Measurements from ENCODE around the gene SIX5.

SIX5 gene

DNA sequence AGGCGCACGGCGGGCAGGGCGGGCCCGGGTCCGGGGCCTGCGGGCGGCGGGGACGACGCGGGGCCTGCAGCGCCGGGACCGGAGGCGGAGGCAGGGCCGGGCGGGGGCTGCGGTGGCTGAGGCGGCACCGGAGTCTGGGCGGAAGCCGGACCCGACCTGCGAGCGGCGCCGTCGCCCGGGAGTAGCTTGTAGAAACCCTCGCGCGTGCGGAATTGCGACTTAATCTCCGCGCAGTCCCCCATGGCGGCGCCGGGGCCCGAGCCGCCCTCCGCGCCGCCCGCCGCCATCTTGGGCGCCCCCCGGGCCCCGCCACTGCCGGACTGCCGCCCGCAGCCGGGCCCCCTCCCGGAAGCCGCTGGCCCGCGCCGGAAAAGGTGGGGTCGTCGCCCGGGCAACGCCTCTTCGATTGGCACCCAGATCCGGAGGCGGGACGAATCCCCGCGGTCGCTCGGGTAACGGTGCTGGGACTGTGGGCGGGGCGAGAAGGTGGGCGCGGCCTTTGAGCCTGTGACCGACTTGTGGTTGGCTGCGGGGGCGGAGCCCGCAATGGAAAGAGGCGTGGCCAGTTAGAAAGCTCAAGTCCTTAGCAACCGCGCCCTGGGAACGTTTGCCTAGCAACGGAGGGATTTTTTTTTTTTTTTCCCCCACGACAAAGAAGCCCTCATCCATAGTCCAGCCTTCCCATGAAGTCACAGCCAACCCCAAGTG, 23.6 kb upstream of the SIX5 start, which contains the start of gene DMWD:
TSS of gene DMWD (minus strand) at position 376 of the 708 bp plus-strand sequence. CDS start at position 287, 89 bp downstream.
- peak; percentile 99 for DNase-seq

DNA sequence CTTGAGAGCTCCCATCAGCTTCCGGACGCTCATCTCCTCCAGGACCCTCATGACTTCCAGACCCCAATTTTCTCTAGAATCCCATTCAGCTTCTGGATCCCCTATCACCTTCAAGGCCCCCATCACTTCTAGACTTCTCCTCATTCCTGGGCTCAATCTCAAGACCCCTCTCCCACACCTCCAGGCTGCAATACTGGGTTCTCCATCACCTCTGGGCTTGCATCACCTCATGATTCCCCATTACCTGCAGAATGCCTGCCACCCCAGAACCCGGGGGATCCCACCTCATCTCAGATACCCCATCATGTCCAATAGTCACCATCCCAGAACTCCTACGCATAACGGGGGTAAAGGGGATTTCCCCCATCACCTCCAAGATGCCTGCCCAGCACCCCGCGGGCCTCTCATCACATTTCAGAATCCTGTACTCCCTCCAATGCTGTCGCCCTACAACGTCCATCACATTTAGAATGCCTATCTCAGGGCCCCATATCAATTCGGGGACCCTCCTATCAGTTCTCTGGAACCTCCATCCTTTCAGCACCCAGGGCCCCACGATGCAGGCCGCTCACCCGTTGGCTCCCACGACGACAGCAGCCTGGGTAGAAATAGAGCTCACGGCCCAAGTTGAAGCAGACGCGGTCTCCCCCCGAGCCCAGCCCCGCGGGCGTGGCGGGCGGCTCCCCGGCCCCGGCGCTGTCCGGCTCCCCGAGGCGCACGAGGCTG, 22.9 kb upstream of the SIX5 start:
- peak; percentile 30 for DNase-seq

DNA sequence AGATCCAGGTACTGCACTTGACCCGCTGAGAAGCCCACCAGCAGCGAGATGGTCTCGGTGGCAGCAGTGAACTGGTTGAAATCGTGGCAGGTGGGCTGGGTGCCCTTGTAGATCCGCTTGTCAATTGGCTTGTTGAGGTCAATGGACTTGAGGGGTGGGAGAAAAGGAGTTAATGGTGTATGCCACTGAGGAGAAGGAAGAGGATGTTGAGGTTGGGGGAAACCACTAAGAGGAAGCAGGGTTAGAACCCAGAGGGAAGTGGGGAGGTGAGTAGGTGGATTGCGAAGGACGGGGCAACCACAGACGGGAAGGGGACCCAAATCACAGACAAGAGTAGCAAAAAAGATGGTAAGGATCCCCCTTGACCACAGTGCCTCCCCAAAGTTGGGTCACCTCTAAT, 21.9 kb upstream of the SIX5 start:
- DNase-seq = peak; percentile 63

DNA sequence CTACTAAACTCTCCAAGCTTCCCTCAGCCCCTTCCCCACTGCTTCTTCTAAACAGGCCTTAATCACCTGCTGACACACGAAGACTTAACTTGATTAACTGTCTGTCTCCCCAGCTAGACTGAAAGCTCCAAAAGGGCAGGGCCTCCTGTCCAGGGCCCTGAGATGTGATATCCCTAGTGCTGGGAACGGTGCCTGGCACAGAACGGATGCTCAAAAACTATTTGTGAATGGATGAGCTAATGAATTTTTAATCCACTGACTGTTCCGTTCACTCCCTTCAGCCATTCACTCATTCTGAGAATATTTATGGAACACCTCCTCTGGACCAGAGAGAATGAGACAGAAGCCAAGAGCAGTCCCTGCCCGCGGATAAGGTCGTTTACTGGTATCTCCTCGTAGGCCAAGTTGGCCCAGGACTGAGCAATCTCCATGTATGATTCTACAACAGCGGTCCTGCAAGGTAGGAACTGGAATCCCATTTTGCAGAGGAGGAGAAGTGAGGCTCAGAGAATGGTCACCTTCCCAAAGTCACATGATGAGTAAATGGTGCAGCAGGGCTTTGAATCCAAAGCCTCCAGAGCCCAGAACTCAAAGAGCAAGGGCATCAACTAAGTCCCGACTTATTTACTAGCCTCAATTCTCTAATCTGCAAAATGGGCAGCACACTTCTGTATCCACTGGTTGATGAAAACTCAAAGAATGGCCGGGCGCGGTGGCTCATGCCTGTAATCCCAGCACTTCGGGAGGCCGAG, 20.2 kb upstream of the SIX5 start:
- DNase-seq = no peak

DNA sequence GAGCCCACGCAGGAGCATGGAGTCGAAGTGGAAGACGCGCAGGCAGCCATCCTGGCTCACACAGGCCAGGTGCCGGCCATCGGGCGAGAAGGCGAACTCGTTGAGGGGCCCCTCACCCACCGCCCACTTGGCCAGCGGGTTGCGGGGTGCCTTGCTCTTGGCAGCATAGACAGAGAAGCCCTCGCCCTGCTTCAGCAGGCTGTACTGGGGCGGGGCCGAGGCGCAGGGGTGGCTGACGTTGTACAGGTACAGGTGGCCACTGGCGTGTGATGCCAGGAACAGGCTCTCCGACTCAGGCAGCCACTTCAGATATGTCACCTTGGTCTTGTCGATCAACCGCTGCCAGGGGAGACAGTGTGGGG, 17.5 kb upstream of the SIX5 start:
- no peak for DNase-seq

DNA sequence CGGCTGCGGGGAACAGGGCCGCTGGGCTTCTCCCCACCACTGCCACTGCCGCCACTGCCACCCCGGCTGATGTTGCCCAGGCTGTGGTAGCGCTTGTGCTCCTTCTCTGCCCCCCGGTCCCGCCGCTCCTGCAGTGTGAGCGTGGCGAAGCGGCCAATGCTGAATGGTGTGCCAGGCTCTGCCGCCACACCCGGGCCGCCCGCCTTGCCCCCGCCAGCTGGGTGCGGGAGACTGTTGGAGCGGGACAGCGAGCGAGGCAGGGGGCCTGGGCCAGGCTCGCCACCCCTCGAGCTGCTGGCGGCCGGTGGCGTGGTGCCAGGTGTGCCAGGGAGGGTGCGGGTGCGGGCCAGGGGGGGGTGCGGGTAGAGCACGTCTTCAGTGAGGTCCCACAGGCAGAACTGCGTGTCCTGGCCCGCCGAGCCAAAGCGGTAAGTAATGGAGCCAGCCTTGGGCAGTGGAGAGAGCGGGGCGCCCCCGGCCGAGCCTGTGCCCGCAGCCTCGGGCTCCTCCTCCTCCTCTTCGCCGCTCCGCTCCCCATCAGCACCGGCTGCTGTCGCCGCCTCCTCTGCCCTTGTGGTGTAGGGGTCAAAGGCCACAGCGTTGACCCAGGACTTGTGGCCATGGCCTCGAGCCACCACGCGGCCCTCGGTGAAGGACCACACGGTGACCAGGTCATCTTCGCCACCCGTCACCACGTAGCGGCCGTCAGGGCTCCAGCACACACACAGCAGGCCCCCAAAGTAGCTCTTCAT, 16.9 kb upstream of the SIX5 start:
- DNase-seq = no peak

DNA sequence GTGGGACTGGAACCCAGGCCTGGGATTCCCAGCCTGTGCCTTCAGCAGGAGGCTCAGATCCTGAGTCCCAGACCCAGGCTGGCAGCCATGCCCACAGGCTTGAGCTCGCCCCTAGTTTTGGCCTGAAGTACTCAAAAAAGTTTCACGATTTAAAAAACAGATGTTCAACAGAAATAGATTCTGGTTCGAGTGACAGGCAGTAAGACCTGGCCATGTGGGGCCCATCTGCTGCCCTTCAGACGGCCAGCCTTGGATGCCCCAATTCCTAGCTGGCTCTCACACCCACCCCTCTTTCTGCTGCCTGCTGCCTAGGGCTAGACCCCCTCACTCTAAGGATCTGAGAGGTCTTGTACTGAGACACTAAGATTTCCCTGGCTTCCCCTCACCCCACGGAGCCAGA, 16.0 kb upstream of the SIX5 start:
- DNase-seq = no peak

DNA sequence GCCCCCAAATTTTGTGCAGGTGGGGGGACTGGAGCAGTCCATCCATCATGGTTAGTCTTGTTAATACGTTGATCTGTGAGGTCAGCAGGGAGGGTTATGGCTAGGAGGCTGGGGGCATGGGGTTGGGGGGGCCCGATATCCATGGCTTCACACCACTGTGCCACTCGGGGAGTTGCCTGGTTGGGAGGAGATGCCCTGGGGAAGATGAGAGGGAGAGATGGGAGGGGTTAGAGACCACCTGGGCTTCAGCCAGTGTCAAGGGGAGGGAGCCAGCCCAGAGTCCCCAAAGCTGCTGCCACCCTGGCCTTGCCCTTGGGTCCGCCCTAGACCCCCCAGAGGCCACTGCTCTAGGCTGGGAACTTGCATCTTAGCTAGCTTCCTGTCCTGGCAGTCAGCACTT, 15.0 kb upstream of the SIX5 start:
- DNase-seq = no peak

DNA sequence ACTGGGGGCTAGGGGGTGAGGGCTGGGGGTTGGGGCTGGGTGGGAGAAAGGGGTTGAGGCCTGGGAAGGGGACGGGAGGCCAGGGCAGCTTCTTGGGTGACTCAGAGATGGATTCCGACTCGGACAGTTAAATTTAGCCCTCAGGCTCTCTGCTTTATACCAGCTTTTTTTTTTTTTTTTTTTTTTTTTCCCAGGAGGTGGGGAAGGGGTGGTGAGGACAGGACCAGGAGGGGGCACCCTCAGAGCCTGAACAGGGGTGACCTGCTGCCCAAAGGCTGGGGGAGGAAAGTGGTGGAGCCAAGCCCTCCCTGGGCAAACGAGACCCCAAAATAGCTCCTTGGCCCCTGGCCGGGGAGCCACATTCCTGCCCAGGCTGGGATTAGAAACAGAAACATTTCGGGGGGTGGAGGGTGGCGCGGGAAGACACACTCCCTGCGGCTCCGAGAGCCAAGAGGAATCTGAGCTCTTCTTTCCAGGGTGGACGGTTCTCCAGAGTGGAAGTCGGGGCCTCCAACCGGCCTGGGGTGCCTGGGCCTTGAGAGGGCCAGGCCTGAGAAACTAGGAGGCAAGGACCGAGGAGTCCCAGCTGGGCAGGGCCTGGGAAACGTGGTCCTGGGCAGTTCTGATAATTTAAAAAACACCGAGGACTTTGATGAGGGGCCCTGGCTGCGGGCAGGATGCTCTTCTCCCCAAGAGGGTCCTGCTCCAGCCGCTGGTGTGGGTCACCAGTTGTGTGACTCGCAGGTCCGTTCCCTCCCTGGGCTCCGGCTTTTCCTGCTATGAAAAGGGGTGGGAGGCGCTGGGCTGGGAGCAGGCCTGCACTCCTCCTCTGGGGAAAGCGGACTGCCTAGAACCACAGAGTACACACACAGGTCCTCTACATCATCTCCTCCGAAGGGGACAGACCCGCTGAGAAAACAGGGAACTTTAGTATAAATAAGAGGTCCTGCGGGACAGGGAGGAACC, 14.1 kb upstream of the SIX5 start:
- DNase-seq = no peak

DNA sequence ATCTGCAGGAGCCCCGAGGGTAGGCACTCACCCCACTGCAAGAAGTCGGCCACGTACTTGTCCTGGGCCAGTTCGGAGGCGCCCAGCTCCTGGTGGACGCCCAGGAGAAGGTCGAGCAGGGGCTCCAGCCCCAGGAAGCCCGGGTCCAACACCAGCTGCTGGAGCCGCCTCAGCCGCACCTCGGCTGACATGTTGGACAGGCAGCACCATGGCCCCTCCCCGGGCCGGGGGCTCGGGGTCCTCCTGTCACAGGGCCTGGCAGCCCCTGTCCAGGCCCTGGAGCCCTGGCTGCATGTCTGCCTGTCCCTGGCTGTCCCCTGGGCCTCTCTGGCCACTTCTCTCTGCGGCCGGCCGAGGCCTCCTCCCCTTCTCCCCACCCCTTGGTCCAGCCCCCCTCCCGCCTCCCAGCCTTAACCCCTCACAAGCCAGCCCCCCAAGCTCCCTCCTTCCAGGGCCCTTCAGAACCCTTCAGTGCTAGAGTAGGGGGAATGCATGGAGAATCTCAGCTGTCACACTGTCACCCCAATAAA, 13.2 kb upstream of the SIX5 start, which contains the start of gene DMPK:
TSS of gene DMPK (minus strand) at position 329 of the 530 bp plus-strand sequence. CDS start at position 191, 138 bp downstream.
- no peak for DNase-seq

DNA sequence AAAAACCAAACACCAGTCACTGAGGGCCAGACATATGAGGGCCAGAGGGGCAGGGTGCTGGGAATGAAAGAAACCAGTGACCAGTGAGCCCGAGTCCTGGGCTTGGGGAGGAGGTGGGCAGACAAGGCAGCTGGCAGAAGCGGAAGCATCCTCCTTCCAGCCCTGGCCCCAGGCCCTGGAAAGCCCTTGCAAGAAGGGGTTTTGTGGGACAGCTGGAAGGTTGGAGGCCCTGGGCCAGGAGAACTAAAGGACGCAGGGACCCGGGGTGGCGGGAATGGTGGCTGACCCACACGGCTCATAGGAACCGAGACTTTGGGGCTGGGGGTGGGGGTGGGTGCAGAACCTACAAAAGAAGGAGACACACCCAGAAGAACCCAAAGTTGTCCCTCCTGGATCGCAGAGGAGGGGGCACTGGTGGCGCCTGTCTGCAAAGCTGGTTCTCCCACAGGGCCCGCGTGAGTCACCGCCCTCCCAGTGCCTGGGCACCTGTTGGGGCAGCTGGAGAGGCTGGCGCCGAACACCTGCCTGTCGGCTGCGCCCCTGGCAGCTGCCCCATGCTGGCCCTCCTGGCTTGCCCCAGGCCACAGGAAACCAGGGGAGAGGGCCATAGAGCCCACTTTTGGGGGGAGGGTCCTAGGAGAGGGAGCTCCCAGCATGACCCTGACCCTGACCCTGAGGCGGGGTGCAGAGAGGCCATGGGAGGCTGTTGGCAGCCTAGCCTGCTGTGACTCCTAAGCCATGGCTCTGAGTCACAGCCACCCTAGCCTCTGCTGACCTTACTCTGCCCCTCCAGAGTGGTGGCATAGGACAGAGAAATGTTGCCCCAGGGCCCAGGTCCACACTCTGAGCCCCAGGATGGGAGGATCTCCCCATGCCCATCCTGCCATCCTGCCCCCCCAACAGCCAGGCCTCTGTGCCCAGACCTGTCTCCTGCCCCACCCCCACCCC, 12.4 kb upstream of the SIX5 start:
- no peak for DNase-seq

DNA sequence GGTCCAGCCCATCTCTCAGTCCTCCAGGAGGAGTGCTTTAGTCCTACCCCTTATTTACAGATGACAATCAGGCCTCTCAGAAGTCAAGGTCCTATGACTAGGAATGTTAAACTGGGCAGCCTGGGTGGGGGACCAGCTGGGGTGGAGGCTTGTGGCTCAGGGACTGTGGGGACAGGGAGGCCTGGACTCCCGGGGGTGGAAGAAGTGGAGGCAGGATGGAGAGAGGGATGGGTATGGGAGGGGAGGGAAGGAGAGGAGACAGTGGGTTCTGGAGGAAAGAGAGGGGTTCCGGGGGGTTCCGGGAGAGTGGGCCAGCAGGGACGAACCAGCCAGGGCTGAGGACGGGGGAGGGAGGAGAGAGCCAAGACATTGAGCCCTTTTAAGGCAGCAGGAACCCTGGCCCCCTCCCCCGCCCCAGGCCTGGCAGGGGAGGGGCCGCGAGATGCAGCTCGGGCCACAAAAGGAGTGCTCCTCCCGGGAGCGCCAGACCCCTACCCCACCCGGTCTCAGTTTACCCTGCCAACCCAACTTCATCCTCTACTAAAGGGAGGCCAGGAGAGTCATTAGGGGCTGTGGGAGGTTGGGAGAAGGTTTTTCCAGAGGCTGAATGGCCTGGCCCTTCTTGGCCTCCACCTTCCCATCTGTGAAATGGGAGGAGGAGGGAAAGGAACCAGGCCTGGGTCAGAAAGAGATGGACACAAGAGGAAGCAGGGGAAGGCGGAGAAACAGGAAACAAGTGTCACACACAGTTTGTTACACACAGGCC, 11.6 kb upstream of the SIX5 start:
- DNase-seq = no peak

DNA sequence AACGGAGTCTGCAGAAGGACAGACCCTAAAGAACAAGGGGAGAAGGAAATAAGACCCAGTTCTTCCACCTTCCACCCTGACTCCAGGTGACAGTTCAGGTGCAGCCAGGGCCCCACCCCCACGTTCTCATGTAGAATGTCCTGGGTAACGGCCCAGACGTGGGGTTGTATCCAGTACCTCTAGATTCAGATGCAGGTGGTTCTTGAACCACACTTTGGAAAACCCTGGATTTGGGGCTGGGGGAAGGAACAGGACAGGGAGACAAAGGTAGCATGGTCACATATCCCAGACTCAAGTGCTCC, 11.0 kb upstream of the SIX5 start:
- DNase-seq = no peak

DNA sequence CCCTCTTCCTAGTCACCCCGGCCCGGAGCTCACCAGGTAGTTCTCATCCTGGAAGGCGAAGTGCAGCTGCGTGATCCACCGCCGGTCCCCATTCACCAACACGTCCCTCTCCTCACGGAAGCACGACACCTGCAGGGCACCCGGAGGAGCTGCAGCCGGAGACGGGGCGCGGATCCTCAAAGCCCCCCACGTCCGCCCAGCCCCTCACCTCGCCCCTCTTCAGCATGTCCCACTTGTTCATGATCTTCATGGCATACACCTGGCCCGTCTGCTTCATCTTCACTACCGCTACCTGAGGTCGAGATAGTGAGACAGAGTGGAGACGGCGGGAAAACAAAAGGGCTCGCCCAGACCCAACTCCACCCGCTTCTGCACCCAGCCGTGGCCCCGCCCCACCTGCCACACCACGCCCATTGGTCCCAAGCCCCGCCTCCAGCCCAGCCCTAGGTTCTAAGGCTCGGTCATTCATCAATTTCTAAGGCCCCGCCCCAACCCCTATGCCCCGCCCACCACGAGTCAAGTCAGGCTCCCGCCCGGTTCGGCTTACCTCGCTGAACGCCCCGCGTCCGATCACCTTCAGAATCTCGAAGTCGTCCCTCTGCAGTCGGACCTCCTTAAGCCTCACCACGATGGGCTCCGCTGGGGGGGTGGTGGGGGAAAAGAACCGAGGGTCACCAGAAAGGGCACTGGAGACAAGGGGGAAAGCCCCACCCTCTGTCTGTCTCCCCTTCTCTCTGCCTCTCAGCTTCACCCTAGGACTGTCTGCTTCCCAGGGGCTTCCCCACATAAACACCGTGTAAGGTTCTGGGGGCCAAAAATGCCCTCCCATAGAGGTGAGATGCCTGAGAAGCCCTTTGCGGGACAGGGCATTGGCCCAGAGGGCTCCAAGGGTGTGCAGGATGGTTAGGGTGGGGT, 10.4 kb upstream of the SIX5 start:
- DNase-seq = peak; percentile 90

DNA sequence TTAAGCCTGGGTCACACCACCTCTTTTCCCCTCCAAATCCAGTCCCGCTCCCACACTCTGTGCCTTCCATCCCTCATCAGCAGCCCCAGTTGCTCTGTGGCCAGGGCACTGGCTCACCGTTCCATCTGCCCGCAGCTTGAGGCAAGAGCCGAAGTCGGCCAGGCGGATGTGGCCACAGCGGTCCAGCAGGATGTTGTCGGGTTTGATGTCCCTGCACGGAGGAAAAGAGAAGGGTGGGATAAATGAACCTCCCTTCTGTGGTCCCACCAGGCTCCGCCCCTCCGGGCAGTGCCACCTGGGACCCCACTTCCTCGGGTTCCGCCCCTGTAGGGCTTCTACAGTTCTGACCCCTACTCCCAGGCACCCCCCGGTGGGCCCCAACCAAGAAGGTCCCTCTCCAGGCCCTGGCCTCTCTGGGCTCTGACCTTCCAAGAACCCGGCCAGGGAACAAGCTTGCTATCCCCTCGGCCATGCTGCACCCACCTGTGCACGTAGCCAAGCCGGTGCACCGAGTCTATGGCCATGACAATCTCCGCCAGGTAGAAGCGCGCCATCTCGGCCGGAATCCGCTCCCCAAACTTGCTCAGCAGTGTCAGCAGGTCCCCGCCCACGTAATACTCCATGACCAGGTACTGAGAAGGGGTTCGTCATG, 9.1 kb upstream of the SIX5 start:
- DNase-seq = no peak

DNA sequence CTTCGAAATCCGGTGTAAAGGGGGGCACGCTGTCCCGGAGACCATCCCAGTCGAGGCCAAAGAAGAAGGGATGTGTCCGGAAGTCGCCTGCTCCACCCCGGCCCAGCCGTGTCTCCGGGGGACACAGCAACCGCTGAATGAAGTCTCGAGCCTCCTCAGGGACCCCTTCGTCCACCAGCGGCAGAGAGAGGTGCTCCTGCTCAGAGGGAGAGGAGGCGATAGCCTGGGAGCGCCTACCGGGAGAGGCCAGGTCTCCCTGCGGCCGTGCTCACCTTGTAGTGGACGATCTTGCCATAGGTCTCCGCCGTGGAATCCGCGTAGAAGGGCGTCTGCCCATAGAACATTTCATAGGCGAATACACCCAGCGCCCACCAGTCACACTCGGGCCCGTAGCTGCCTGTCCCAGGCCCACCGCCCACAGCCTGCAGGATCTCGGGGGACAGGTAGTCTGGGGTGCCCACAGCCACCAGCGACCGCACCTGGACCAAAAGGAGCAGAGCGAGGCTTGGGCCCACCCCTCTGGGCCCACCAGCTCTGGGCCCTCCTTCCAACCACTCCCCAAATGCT, 8.4 kb upstream of the SIX5 start:
- DNase-seq = no peak

DNA sequence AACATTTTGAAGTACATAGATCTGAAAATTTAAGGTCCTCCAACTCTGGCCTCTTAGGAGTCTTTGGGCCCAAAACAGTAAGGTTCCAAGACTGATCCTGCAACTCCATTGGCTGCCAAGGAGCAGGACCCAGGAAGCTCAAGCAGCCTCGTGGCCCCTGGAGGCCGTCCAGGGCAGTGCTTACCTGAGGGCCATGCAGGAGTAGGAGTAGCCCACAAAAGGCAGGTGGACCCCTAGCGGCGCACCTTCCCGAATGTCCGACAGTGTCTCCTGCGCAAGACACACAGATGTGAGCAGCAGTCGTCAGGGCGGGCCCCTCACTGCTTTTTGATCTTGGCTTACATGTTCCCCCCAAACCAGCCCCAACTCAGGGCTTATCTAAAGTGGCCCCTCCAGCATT, 5.7 kb upstream of the SIX5 start:
- no peak for DNase-seq

DNA sequence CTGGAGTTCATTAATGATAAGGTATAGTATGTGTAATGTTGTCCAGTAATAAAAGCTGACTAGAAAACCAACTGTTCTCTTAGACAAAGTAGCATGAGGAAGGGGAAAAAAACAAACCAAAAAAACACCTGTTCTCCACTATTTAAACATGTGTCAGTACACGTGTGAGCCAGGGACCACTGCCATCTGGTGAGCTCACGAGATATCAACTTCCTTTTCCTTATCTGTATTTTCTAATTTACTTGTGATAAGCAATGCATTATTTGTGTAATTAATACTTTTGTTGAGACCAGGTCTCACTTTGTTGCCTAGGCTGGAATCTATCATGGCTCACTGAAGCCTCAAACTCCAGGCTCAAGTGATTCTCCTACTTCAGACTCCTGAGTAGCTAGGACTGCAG, 4.3 kb upstream of the SIX5 start:
- DNase-seq = no peak
